Neural progenitor cell (in vitro differentiated cells): ENCODE measurements around the gene BMS1.

ENCODE experiments used
- EZH2 ChIP-seq: fragments of 200-600 bp; sonication (generic); IDR thresholded peaks from 2 replicates; pipeline ENCODE4 v1.6.1; 2017; ENCODE audit warnings: antibody characterized with exemption, mild to moderate bottlenecking, moderate library complexity
- TF ChIP-seq, protein P1 (sequence below): fragments of 200-600 bp; sonication (generic); IDR thresholded peaks from 2 replicates; pipeline ENCODE4 v1.5.1; 2017; ENCODE audit warnings: antibody characterized with exemption, mild to moderate bottlenecking

DNA sequence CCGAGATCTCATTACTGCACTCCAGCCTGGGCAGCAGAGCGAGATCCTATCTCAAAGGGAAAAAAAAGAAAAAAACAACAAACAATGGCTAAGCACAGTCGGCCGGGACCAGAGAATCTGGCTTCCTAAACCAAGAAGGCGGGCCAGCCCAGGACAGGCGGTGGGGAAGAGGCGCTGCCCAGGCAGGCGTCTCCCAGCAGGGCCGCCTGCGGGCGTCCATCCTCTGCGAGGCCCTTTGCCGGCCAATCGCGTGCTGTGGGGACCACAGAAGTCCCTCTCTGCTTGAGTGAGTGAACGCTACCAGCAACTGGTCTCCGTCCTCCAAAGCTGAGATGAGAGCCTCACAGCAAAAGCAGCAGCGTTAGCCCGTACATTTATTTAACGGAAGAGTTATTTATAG is 14.7 kb upstream of the BMS1 start:
- TF ChIP-seq, protein P1, sequence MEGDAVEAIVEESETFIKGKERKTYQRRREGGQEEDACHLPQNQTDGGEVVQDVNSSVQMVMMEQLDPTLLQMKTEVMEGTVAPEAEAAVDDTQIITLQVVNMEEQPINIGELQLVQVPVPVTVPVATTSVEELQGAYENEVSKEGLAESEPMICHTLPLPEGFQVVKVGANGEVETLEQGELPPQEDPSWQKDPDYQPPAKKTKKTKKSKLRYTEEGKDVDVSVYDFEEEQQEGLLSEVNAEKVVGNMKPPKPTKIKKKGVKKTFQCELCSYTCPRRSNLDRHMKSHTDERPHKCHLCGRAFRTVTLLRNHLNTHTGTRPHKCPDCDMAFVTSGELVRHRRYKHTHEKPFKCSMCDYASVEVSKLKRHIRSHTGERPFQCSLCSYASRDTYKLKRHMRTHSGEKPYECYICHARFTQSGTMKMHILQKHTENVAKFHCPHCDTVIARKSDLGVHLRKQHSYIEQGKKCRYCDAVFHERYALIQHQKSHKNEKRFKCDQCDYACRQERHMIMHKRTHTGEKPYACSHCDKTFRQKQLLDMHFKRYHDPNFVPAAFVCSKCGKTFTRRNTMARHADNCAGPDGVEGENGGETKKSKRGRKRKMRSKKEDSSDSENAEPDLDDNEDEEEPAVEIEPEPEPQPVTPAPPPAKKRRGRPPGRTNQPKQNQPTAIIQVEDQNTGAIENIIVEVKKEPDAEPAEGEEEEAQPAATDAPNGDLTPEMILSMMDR = no peak
- no peak for TF ChIP-seq EZH2
